Neuronal stem cell (in vitro differentiated cells): ENCODE data around the gene PRMT2. TPM values are rescaled to one million over a fixed set of nuclear protein-coding genes. Genes with fewer than 3 reads are reported as not detected.

ENCODE experiments used
- DNase-seq: peaks from one replicate; pipeline ENCODE4 v3.0.0-alpha.2; 2013; ENCODE audit warnings: low spot score
- H2AFZ ChIP-seq: one replicate; pipeline ENCODE4 v1.6.1; 2013; ENCODE audit warnings: mild to moderate bottlenecking, low read length, inconsistent platforms
- H2AK5ac ChIP-seq: 2 replicates; pipeline ENCODE4 v1.6.1; 2013; ENCODE audit warnings: low read depth, mild to moderate bottlenecking, inconsistent platforms, low read length, moderate library complexity, mixed read lengths
- H2BK120ac ChIP-seq: 2 replicates; pipeline ENCODE4 v1.6.1; 2013; ENCODE audit warnings: low read depth, mild to moderate bottlenecking, inconsistent platforms, low read length, moderate library complexity, mixed read lengths
- H2BK12ac ChIP-seq: one replicate; pipeline ENCODE4 v1.6.1; 2013; ENCODE audit warnings: low read length, inconsistent platforms
- H2BK15ac ChIP-seq: 2 replicates; pipeline ENCODE4 v1.6.1; 2013; ENCODE audit warnings: mild to moderate bottlenecking, low read length, inconsistent platforms, mixed read lengths
- H2BK5ac ChIP-seq: one replicate; pipeline ENCODE4 v1.6.1; 2013; ENCODE audit warnings: inconsistent platforms, mild to moderate bottlenecking, low read length, moderate library complexity
- H3K14ac ChIP-seq: one replicate; pipeline ENCODE4 v1.6.1; 2013; ENCODE audit warnings: low read length, inconsistent platforms
- H3K18ac ChIP-seq: 2 replicates; pipeline ENCODE4 v1.6.1; 2013; ENCODE audit warnings: low read length, inconsistent platforms
- H3K23ac ChIP-seq: 2 replicates; pipeline ENCODE4 v1.6.1; 2013; ENCODE audit warnings: low read depth, mild to moderate bottlenecking, mixed read lengths, low read length, inconsistent platforms; ENCODE audit not compliant: poor library complexity
- H3K27ac ChIP-seq: replicated peaks from 3 replicates; pipeline ENCODE4 v1.5.1; 2013; ENCODE audit warnings: low read length, inconsistent platforms
- H3K27me3 ChIP-seq, 3 experiments: 2 replicates each; pipeline ENCODE4 v1.6.1; 2013; ENCODE audit warnings: low read length in 3 of 3, mild to moderate bottlenecking in 2 of 3, inconsistent platforms in 1 of 3, low read depth in 1 of 3, mixed read lengths in 1 of 3, moderate library complexity in 1 of 3; ENCODE audit not compliant: control insufficient read depth in 3 of 3, insufficient read depth in 3 of 3
- H3K36me3 ChIP-seq, 2 donors: replicated peaks in 1 of 2; 2 replicates each; pipeline ENCODE4 v1.6.1; 2013; ENCODE audit warnings: low read length in 2 of 2; ENCODE audit not compliant: control insufficient read depth in 2 of 2, insufficient read depth in 2 of 2
- H3K4ac ChIP-seq: 2 replicates; pipeline ENCODE4 v1.6.1; 2013; ENCODE audit warnings: inconsistent platforms, mild to moderate bottlenecking, low read length, moderate library complexity
- H3K4me1 ChIP-seq, 2 donors: 1 replicate in 1 of 2; 2 replicates in 1 of 2; pipeline ENCODE4 v1.6.1; 2013; ENCODE audit warnings: low read length in 2 of 2, low read depth in 1 of 2; ENCODE audit not compliant: control insufficient read depth in 2 of 2, insufficient read depth in 1 of 2
- H3K4me2 ChIP-seq: one replicate; pipeline ENCODE4 v1.6.1; 2013; ENCODE audit warnings: mild to moderate bottlenecking, low read length, inconsistent platforms; ENCODE audit not compliant: insufficient read depth, poor library complexity, severe bottlenecking
- H3K4me3 ChIP-seq, 2 donors: 2 replicates each; pipeline ENCODE4 v1.5.1; 2013; ENCODE audit warnings: low read length in 2 of 2, mild to moderate bottlenecking in 2 of 2, inconsistent platforms in 1 of 2, moderate library complexity in 1 of 2
- H3K79me1 ChIP-seq: one replicate; pipeline ENCODE4 v1.6.1; 2013; ENCODE audit warnings: low read depth, mild to moderate bottlenecking, inconsistent platforms, low read length, moderate library complexity
- H3K9ac ChIP-seq: one replicate; pipeline ENCODE4 v1.6.1; 2013; ENCODE audit warnings: mild to moderate bottlenecking, low read depth, low read length, inconsistent platforms; ENCODE audit not compliant: poor library complexity
- H3K9me3 ChIP-seq, 2 donors: replicated peaks in 1 of 2; 2 replicates each; pipeline versions ENCODE3 to v1.6.1; 2013; ENCODE audit warnings: low read length in 2 of 2, mild to moderate bottlenecking in 2 of 2, inconsistent platforms in 1 of 2, low read depth in 1 of 2, mixed read lengths in 1 of 2, moderate library complexity in 1 of 2; ENCODE audit not compliant: control insufficient read depth in 2 of 2, insufficient read depth in 1 of 2
- H4K8ac ChIP-seq: one replicate; pipeline ENCODE4 v1.6.1; 2013; ENCODE audit warnings: low read depth, mild to moderate bottlenecking, inconsistent platforms, low read length, moderate library complexity
- H4K91ac ChIP-seq: one replicate; pipeline ENCODE4 v1.6.1; 2013; ENCODE audit warnings: low read length, low read depth, mild to moderate bottlenecking, inconsistent platforms; ENCODE audit not compliant: poor library complexity
- WGBS, 2 donors: extraction: QIAGEN DNeasy Blood & Tissue Kit; methylation state at CpG; one replicate each; pipeline ENCODE4 v1.1.7; 2013; ENCODE audit warnings: missing lambda C conversion rate in 2 of 2, mixed read lengths in 1 of 2; ENCODE audit not compliant: insufficient read length in 2 of 2, insufficient replicate concordance in 1 of 2; ENCODE audit errors: extremely low coverage in 2 of 2; 5-methylcytosine and 5-hydroxymethylcytosine counted together
- polyA plus RNA-seq, 2 experiments: library from polyadenylated mRNA; stranded (reverse); fragments of 200-250 nt; gene quantifications; one replicate each; pipeline ENCODE4 v1.2.3, GENCODE V29; 2013

Gene PRMT2
- polyA plus RNA-seq (2013, experiment 1 of 2) = 60.6 TPM
- 61.2 TPM for polyA plus RNA-seq (2013, experiment 2 of 2)

- H3K36me3 ChIP-seq = peaks cover 2 to 42% of the 10 kb centered on the region in 2 donors
- H3K79me1 ChIP-seq = peaks cover 2% of the 10 kb centered on the region
- H4K91ac ChIP-seq = no peak within 1 kb of the TSS
- peak within 1 kb of the TSS; percentile 99 for H3K9ac ChIP-seq
- H3K23ac ChIP-seq = peak within 1 kb of the TSS; percentile 95
- peak within 1 kb of the TSS; percentile 85 for H2AFZ ChIP-seq
- H3K4me1 ChIP-seq = peaks cover 0 to 23% of the 10 kb centered on the region in 2 donors
- peak within 1 kb of the TSS; percentile 94 for H3K14ac ChIP-seq
- peaks cover 0 to 5% of the 10 kb centered on the region in 2 donors for H3K9me3 ChIP-seq
- no peak within 1 kb of the TSS for H3K4ac ChIP-seq
- peak within 1 kb of the TSS; percentile 98 for H4K8ac ChIP-seq
- peak within 1 kb of the TSS; percentile 87 for H2BK15ac ChIP-seq
- peak within 1 kb of the TSS; percentile 97 for H2BK5ac ChIP-seq
- H2BK12ac ChIP-seq = no peak within 1 kb of the TSS
- H2BK120ac ChIP-seq = no peak within 1 kb of the TSS
- H3K27ac ChIP-seq = peak within 1 kb of the TSS; percentile 99
- peak; percentile 97 for DNase-seq
- peak within 1 kb of the TSS; percentile 90 for H3K4me2 ChIP-seq
- no peaks in the 10 kb centered on the region for H3K27me3 ChIP-seq
- peak within 1 kb of the TSS; percentile 99 for H3K18ac ChIP-seq
- H3K4me3 ChIP-seq = peak within 1 kb of the TSS; percentile 89 to 95
- WGBS, 2 donors = no CpG with 5 or more reads among the region's 90 CpGs
- peak within 1 kb of the TSS; percentile 81 for H2AK5ac ChIP-seq
Measured at GRCh38 chr21:46635324-46636180, at the start of gene PRMT2. TSS of gene PRMT2 (plus strand) at chr21:46635674. CDS start at chr21:46636952, 1,278 bp downstream.

GRCh38 chr21:46594276-46594675, 41.2 kb upstream of the PRMT2 start:
- peaks cover 2 to 53% of the 10 kb centered on the region in 2 donors for H3K9me3 ChIP-seq
- no peak overlapping the region for H3K14ac ChIP-seq
- H3K18ac ChIP-seq = no peak overlapping the region
- no peak overlapping the region for H2BK15ac ChIP-seq
- H3K4me3 ChIP-seq = peak overlapping the region in 1 of 2 donors; percentile 69
- WGBS, 2 donors = no CpG with 5 or more reads among the region's 8 CpGs
- no peaks in the 10 kb centered on the region for H3K79me1 ChIP-seq
- H3K23ac ChIP-seq = no peak overlapping the region
- no peaks in the 10 kb centered on the region for H3K27me3 ChIP-seq
- H3K4me2 ChIP-seq = no peak overlapping the region
- H3K4ac ChIP-seq = no peak overlapping the region
- no peak for DNase-seq
- no peak overlapping the region for H2AFZ ChIP-seq
- no peak overlapping the region for H2BK12ac ChIP-seq
- H3K36me3 ChIP-seq = no peaks in the 10 kb centered on the region
- no peak overlapping the region for H2BK120ac ChIP-seq
- no peak overlapping the region for H3K9ac ChIP-seq
- no peak overlapping the region for H4K91ac ChIP-seq
- H2AK5ac ChIP-seq = no peak overlapping the region
- H4K8ac ChIP-seq = no peak overlapping the region
- H2BK5ac ChIP-seq = no peak overlapping the region
- H3K27ac ChIP-seq = no peak overlapping the region
- H3K4me1 ChIP-seq = peaks cover 5 to 8% of the 10 kb centered on the region in 2 donors

GRCh38 chr21:46596201-46596600, 39.3 kb upstream of the PRMT2 start:
- Histone ChIP-seq H3K14ac (no peak overlapping the region), H3K9ac (no peak overlapping the region), H3K18ac (peak overlapping the region; percentile 50), H4K8ac (no peak overlapping the region), H4K91ac (no peak overlapping the region), H3K79me1 (no peaks in the 10 kb centered on the region), H2BK5ac (no peak overlapping the region), H3K4me3 (no peak overlapping the region), H3K36me3 (no peaks in the 10 kb centered on the region), H3K9me3 (peaks cover 2 to 45% of the 10 kb centered on the region in 2 donors), H2BK120ac (no peak overlapping the region), H3K4me1 (peaks cover 6 to 24% of the 10 kb centered on the region in 2 donors), H3K4ac (no peak overlapping the region), H2BK12ac (no peak overlapping the region), H2AFZ (no peak overlapping the region), H2BK15ac (no peak overlapping the region), H3K27me3 (no peaks in the 10 kb centered on the region), H3K27ac (no peak overlapping the region), H3K23ac (no peak overlapping the region), H3K4me2 (no peak overlapping the region), H2AK5ac (no peak overlapping the region)
- WGBS, 2 donors = no CpG with 5 or more reads among the region's 1 CpG
- no peak for DNase-seq

- H4K91ac ChIP-seq = no peak overlapping the region
- no peak overlapping the region for H2BK12ac ChIP-seq
- WGBS, 2 donors = no CpG with 5 or more reads among the region's 8 CpGs
- H3K4ac ChIP-seq = no peak overlapping the region
- H3K27me3 ChIP-seq = no peaks in the 10 kb centered on the region
- no peak overlapping the region for H3K18ac ChIP-seq
- peaks cover 6 to 25% of the 10 kb centered on the region in 2 donors for H3K4me1 ChIP-seq
- no peak overlapping the region for H4K8ac ChIP-seq
- no peak overlapping the region for H2BK5ac ChIP-seq
- H3K27ac ChIP-seq = no peak overlapping the region
- no peak overlapping the region for H2AFZ ChIP-seq
- no peak for DNase-seq
- no peak overlapping the region for H3K4me3 ChIP-seq
- H2AK5ac ChIP-seq = peak overlapping the region; percentile 91
- H3K9me3 ChIP-seq = peaks cover 2 to 38% of the 10 kb centered on the region in 2 donors
- H2BK15ac ChIP-seq = peak overlapping the region; percentile 60
- H3K23ac ChIP-seq = no peak overlapping the region
- H3K36me3 ChIP-seq = no peaks in the 10 kb centered on the region
- H2BK120ac ChIP-seq = peak overlapping the region; percentile 47
- no peak overlapping the region for H3K4me2 ChIP-seq
- H3K14ac ChIP-seq = no peak overlapping the region
- no peaks in the 10 kb centered on the region for H3K79me1 ChIP-seq
- H3K9ac ChIP-seq = no peak overlapping the region
Measured at GRCh38 chr21:46597031-46597430, 38.4 kb upstream of the PRMT2 start.
